ENCODE results near the gene ASIC3.

DNA sequence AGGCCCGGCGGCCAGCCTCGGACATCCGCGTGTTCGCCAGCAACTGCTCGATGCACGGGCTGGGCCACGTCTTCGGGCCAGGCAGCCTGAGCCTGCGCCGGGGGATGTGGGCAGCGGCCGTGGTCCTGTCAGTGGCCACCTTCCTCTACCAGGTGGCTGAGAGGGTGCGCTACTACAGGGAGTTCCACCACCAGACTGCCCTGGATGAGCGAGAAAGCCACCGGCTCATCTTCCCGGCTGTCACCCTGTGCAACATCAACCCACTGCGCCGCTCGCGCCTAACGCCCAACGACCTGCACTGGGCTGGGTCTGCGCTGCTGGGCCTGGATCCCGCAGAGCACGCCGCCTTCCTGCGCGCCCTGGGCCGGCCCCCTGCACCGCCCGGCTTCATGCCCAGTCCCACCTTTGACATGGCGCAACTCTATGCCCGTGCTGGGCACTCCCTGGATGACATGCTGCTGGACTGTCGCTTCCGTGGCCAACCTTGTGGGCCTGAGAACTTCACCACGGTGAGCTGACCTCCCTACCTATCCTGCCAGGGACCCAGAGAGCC, 656 bp downstream of the ASIC3 start:
- TF ChIP-seq, protein P1, sequence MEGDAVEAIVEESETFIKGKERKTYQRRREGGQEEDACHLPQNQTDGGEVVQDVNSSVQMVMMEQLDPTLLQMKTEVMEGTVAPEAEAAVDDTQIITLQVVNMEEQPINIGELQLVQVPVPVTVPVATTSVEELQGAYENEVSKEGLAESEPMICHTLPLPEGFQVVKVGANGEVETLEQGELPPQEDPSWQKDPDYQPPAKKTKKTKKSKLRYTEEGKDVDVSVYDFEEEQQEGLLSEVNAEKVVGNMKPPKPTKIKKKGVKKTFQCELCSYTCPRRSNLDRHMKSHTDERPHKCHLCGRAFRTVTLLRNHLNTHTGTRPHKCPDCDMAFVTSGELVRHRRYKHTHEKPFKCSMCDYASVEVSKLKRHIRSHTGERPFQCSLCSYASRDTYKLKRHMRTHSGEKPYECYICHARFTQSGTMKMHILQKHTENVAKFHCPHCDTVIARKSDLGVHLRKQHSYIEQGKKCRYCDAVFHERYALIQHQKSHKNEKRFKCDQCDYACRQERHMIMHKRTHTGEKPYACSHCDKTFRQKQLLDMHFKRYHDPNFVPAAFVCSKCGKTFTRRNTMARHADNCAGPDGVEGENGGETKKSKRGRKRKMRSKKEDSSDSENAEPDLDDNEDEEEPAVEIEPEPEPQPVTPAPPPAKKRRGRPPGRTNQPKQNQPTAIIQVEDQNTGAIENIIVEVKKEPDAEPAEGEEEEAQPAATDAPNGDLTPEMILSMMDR (conservative IDR thresholded peaks at IDR 0.05; ENCODE audit: low read length): no peak
- TF ChIP-seq EZH2phosphoT487 (IDR thresholded peaks at IDR 0.05; ENCODE audit: borderline replicate concordance): no peak
